GM19025 (cell line): ENCODE data around the gene MSH5.
"Not testable (repeated sequence)": the region's sequence is repeated elsewhere in the genome, so short reads cannot be mapped to it uniquely, and the experiment has no call there.

Experiments
- ATAC-seq: cut with Tn5 transposase; IDR thresholded peaks from one replicate; pipeline ENCODE4 v1.9.1; 2021; ENCODE audit warnings: mild to moderate bottlenecking, low read depth, moderate library complexity; ENCODE audit not compliant: unreplicated experiment

The MSH5 gene

GRCh38 chr6:31776485-31776988, 36.7 kb downstream of the MSH5 start:
- ATAC-seq: no peak

DNA sequence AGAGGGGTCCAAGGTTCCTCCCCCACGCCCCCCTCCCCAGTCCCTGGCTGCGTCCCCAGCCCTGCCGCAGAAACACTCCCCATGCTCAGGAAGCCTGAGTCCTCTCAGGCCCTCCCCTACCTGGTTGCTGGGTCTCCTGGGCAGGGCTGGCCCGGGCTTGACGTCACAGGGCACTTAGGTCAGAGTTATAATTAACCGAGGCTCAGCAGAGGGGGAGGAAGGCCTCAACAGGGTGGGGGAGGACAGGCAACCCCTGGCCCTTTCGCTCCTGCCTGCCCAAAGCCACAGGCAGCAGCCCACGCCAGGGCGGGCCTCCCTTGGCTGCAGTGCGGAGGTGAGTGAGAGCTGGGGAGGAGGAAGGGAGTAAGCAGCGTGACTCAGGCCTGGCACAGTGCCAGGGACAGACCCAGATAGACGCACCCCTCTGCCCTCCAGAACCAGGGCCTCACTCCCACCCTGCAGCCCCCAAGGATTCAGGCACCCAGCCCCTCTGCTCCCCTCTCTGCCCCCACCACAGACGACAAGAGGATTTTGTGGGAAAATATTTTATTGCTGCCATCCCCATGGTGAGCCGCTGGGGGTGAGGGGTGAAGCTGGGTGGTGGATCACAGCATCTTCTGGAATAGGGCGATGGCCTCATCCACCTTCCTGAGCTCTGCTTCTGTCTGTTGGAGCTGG, 37.3 kb downstream of the MSH5 start, which contains the start of gene VWA7:
TSS of gene VWA7 (minus strand) at position 340 of the 678 bp plus-strand sequence. CDS start 549 bp downstream, outside the sequence.
- ATAC-seq: no peak

DNA sequence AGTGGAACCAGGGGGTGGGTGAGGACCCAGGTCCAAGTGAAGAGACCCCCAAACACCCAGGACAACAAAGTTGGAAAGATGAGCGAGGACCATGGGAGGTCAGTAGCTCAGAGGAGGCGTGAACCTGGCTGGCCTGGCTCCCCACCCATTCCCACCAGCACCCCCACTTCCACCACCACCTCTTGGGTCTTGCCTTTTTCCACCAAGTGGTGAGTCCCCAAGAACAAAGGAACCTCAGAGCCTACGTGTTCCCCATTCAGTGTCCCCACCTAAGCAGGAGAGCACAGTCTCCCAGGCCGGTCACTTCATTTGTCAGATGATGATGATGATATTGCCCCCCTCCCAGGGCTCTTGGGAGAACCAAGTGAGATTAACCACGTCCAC, 37.9 kb downstream of the MSH5 start:
- no peak for ATAC-seq

DNA sequence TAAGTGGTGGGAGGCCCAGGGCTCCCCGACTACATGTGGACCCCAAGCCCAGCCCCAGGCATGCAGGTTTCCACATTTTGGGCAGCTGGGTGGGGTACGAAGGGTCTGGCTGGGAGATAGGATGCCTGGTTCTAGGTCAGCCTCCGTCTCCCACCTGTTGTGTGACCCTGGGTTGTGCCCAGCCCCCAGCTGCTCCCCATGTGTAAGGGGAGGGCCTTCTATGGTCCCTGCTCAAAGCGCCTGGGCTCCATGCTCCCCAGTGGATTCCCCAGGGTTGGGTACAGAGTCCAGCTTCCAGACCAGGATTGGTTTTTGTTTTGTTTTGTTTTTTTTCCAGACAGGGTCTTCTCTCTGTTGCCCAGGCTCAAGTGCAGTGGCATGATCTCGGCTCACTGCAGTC, 38.4 kb downstream of the MSH5 start:
- ATAC-seq: no peak

- ATAC-seq: no peak
Measured at GRCh38 chr6:31778999-31779885, 39.4 kb downstream of the MSH5 start.

GRCh38 chr6:31779908-31780307, 40.1 kb downstream of the MSH5 start:
- no peak for ATAC-seq

GRCh38 chr6:31780507-31781243, 40.9 kb downstream of the MSH5 start:
- ATAC-seq: no peak

- ATAC-seq: no peak
Measured at GRCh38 chr6:31781244-31782125, 41.7 kb downstream of the MSH5 start.

- ATAC-seq: no peak
Measured at GRCh38 chr6:31782126-31782855, 42.5 kb downstream of the MSH5 start.

- ATAC-seq: no peak
Measured at GRCh38 chr6:31784098-31784925, 44.5 kb downstream of the MSH5 start.

DNA sequence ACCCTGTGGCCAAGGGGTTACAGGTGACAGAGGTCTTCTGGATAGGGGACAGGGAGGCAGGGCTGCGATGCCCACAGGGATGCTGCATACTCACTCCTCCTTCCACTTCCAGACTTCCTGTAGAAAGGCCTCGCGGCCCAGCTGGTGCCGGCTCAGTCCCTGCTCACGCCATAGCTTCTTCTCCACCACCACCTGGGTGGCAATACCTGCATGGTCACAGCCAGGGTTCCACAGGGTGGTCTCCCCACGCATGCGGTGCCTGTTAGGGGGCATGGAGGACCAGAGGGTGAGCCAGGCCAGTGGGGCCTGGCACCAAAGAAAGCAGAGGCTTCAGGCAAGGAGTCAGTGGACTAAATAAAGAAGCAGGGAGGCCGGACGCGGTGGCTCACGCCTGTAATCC, 45.7 kb downstream of the MSH5 start:
- ATAC-seq: no peak

DNA sequence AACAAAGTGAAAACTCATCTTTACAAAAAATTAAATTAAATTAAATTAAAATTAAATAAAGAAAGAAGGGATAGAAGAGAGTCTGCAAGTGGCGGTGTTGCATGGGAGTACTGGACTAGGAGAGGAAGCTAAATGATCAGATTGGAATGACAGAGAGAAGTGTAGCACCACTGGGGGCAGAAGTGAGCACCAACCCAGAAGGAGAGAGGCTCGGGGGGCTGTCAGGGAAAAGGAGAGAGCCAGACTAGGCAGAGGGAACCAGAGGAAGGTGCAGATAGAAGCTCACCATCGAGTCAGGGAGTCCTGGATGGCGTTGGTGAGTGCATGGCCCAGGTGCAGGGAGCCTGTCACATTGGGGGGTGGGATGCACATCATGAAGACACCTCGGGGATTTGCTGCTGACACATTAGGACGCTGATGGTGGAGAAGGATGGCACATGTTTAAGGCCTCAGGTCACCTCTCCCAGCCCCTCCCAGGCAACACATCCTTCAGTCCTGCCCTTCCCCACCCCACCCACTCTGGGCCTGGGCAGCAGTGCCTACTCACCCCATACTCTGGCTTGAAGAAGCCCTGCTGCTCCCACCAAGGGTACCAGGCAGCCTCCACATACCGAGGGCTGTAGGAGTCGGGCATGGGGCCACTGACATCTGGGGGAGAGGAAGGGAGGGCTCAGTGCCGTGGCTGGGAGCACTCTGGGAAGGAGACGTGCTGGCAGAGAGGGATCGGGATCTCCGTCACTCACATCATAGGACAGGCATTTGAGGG, 51.7 kb downstream of the MSH5 start:
- no peak for ATAC-seq

DNA sequence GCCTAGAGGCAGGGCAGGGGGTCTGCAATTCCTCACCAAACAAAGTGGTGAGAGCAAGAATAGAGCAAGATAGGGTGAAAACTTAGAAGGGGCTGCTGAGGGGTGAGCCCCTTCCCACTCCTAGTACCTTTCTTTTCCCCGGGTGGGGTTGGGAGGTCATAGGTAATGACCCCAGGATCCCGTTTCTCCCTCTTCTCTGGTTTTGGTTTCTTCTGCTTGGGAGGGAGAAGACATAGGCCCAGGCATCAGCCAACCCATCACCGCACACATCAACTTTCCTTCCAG, 52.2 kb downstream of the MSH5 start:
- no peak for ATAC-seq

DNA sequence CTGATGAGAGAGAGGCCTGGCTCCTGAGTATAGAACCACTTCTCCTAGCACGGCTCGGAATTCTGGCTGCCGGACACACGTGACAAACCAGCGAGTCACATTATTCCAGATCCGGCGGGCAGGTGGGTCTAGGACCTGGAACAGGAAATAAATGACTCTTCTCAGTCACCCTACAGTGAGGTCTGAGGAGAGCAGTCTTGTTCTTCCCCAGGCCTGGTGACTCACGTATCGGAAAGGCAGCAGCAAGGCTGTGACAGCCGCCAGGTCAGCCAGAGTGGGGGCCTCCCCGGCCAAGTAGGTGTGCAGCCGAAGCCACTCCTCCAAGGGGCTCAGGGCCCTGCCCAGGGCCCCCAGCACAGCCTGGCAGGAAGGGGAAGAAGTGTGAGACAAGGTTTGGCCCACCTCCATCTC, 53.0 kb downstream of the MSH5 start:
- ATAC-seq: no peak

DNA sequence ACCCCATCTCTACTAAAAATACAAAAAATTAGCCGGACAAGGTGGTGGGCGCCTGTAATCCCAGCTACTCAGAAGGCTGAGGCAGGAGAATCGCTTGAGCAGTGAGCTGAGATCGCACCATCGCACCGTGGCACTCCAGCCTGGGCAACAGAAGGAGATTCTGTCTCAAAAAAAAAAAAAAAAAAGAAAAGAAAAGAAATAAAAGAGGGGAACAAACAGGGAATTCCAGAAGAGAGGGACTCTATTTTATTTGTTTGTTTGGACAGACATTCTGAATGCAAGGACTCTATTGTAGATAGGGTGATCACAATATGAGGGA, 54.1 kb downstream of the MSH5 start:
- ATAC-seq: not testable (repeated sequence)

GRCh38 chr6:31794294-31794865, 54.6 kb downstream of the MSH5 start:
- no peak for ATAC-seq

- ATAC-seq: peak; percentile 4
Measured at GRCh38 chr6:31794866-31795615, 55.2 kb downstream of the MSH5 start.
